H1 (cell line): ENCODE data around the gene BTBD3. TPM values are rescaled to one million over a fixed set of nuclear protein-coding genes. Genes with fewer than 3 reads are reported as not detected.

Experiments used
- CTCF ChIA-PET: fragments of 300-600 bp; sonication (Branson Sonifier 250); formaldehyde crosslinking; loops from one replicate; lab custom pipeline; 2021; ENCODE audit not compliant: partially characterized antibody; lab: Charles Lee
- POLR2A ChIA-PET: fragments of 300-600 bp; sonication (Branson Sonifier 250); formaldehyde crosslinking; loops from one replicate; lab custom pipeline; 2021; ENCODE audit warnings: inconsistent platforms; ENCODE audit not compliant: partially characterized antibody; lab: Charles Lee
- DNase-seq, 2 experiments: peaks; one replicate each; pipeline versions ENCODE4 v3.0.0 to v3.0.0-alpha.2; 2010 to 2022; ENCODE audit warnings: low spot score in 2 of 2, low read depth in 1 of 2, mixed read lengths in 1 of 2
- FAIRE-seq: peaks from 2 replicates; lab custom pipeline; 2011; peaks lifted over from hg19 to GRCh38; lab: Jason Lieb, UNC
- H2AFZ ChIP-seq: 2 replicates; pipeline ENCODE4 v1.8.1; 2012; ENCODE audit warnings: low read length, inconsistent platforms
- H2AK5ac ChIP-seq: 2 replicates; pipeline ENCODE4 v1.6.1; 2013; ENCODE audit warnings: low read depth, low read length
- H2BK120ac ChIP-seq: replicated peaks from 2 replicates; pipeline ENCODE3; 2013; ENCODE audit warnings: low read depth, low read length, inconsistent platforms
- H2BK12ac ChIP-seq: 2 replicates; pipeline ENCODE4 v1.6.1; 2013; ENCODE audit warnings: low read depth, low read length
- H2BK15ac ChIP-seq: 2 replicates; pipeline ENCODE4 v1.6.1; 2013; ENCODE audit warnings: low read length
- H2BK20ac ChIP-seq: 2 replicates; pipeline ENCODE4 v1.6.1; 2013; ENCODE audit warnings: low read length
- H2BK5ac ChIP-seq: 2 replicates; pipeline ENCODE4 v1.6.1; 2013; ENCODE audit warnings: low read depth, low read length
- H3K14ac ChIP-seq: 2 replicates; pipeline ENCODE4 v1.6.1; 2013; ENCODE audit warnings: inconsistent platforms; ENCODE audit not compliant: insufficient read length
- H3K18ac ChIP-seq: 2 replicates; pipeline ENCODE4 v1.6.1; 2013; ENCODE audit warnings: low read length; ENCODE audit errors: extremely low read depth
- H3K23ac ChIP-seq: 2 replicates; pipeline ENCODE4 v1.6.1; 2013; ENCODE audit warnings: inconsistent platforms; ENCODE audit not compliant: insufficient read length
- H3K23me2 ChIP-seq: 2 replicates; pipeline ENCODE4 v1.6.1; 2013; ENCODE audit warnings: low read depth, low read length
- H3K27ac ChIP-seq: 2 replicates; pipeline ENCODE4 v1.6.1; 2011; ENCODE audit warnings: low read depth, low read length, inconsistent platforms
- H3K27me3 ChIP-seq, 4 experiments: replicated peaks in 1 of 4; 1 replicate in 1 of 4; 2 replicates in 3 of 4; pipeline versions ENCODE4 v1.6.1 to v1.8.1; 2011 to 2013; ENCODE audit warnings: low read length in 3 of 4, mild to moderate bottlenecking in 3 of 4, inconsistent platforms in 2 of 4, mixed read lengths in 2 of 4, moderate library complexity in 1 of 4; ENCODE audit not compliant: control insufficient read depth in 3 of 4, insufficient read depth in 3 of 4; ENCODE audit errors: extremely low read depth in 1 of 4
- H3K36me3 ChIP-seq, 4 experiments: 2 replicates each; pipeline versions ENCODE4 v1.6.1 to v1.8.1; 2011 to 2013; ENCODE audit warnings: mild to moderate bottlenecking in 4 of 4, low read length in 3 of 4, moderate library complexity in 2 of 4, control low read depth in 1 of 4, inconsistent platforms in 1 of 4; ENCODE audit not compliant: insufficient read depth in 4 of 4, control insufficient read depth in 2 of 4
- H3K4ac ChIP-seq: replicated peaks from 2 replicates; pipeline ENCODE3; 2013; ENCODE audit warnings: low read length, low read depth, mixed read lengths, inconsistent platforms; ENCODE audit not compliant: insufficient read length
- H3K4me1 ChIP-seq, 4 experiments: replicated peaks in 1 of 4; 1 replicate in 1 of 4; 2 replicates in 3 of 4; pipeline versions ENCODE4 v1.6.1 to v1.8.1; 2011 to 2013; ENCODE audit warnings: low read length in 3 of 4, inconsistent platforms in 2 of 4, mixed read lengths in 1 of 4; ENCODE audit not compliant: insufficient read depth in 4 of 4, control insufficient read depth in 3 of 4
- H3K4me2 ChIP-seq, 2 experiments: 2 replicates each; pipeline versions ENCODE4 v1.6.1 to v1.8.1; 2011 to 2013; ENCODE audit warnings: low read depth in 2 of 2, low read length in 2 of 2, control low read depth in 1 of 2, inconsistent platforms in 1 of 2, mild to moderate bottlenecking in 1 of 2; ENCODE audit not compliant: insufficient read depth in 1 of 2
- H3K4me3 ChIP-seq, 4 experiments: fragments of 200-600, 300-600 bp in 1 of 4; sonication (generic), shearing (Covaris generic), sonication (Bioruptor Twin) in 1 of 4; 2 replicates each; pipeline versions ENCODE4 v1.5.1 to v1.8.1; 2011 to 2016; ENCODE audit warnings: low read length in 4 of 4, low read depth in 3 of 4, control low read depth in 2 of 4, inconsistent platforms in 2 of 4, mild to moderate bottlenecking in 2 of 4, mixed read lengths in 1 of 4, moderate library complexity in 1 of 4; ENCODE audit not compliant: insufficient read depth in 2 of 4; ENCODE audit errors: extremely low read depth in 1 of 4
- H3K56ac ChIP-seq: replicated peaks from 2 replicates; pipeline ENCODE3; 2013; ENCODE audit warnings: low read depth, mild to moderate bottlenecking, mixed read lengths, low read length, inconsistent platforms; ENCODE audit not compliant: insufficient read length
- H3K79me1 ChIP-seq: 2 replicates; pipeline ENCODE4 v1.6.1; 2013; ENCODE audit warnings: low read depth, low read length, control low read depth
- H3K79me2 ChIP-seq, 2 experiments: 2 replicates each; pipeline versions ENCODE4 v1.6.1 to v1.8.1; 2012 to 2013; ENCODE audit warnings: low read length in 2 of 2, mild to moderate bottlenecking in 2 of 2, inconsistent platforms in 1 of 2; ENCODE audit not compliant: insufficient read depth in 2 of 2, control insufficient read depth in 1 of 2
- H3K9ac ChIP-seq, 4 experiments: replicated peaks in 1 of 4; 1 replicate in 1 of 4; 2 replicates in 3 of 4; pipeline versions ENCODE4 v1.6.1 to v1.8.1; 2011 to 2013; ENCODE audit warnings: low read depth in 3 of 4, low read length in 3 of 4, control low read depth in 2 of 4, mild to moderate bottlenecking in 2 of 4, moderate library complexity in 2 of 4, inconsistent platforms in 1 of 4; ENCODE audit errors: extremely low read depth in 1 of 4
- H3K9me3 ChIP-seq, 2 experiments: 2 replicates each; pipeline versions ENCODE4 v1.6.1 to v1.8.1; 2012 to 2013; ENCODE audit warnings: mild to moderate bottlenecking in 2 of 2, moderate library complexity in 2 of 2, control low read depth in 1 of 2, inconsistent platforms in 1 of 2, low read depth in 1 of 2, low read length in 1 of 2, mixed read lengths in 1 of 2; ENCODE audit not compliant: insufficient read depth in 2 of 2
- H4K20me1 ChIP-seq, 2 experiments: replicated peaks in 1 of 2; 2 replicates each; pipeline versions ENCODE3 to v1.8.1; 2011 to 2013; ENCODE audit warnings: inconsistent platforms in 2 of 2, low read length in 2 of 2, mild to moderate bottlenecking in 1 of 2; ENCODE audit not compliant: insufficient read depth in 2 of 2, control insufficient read depth in 1 of 2
- H4K5ac ChIP-seq: 2 replicates; pipeline ENCODE4 v1.6.1; 2013; ENCODE audit warnings: low read length, low read depth, mixed read lengths, inconsistent platforms; ENCODE audit not compliant: insufficient read length
- H4K8ac ChIP-seq: 2 replicates; pipeline ENCODE4 v1.8.0; 2013; ENCODE audit warnings: mild to moderate bottlenecking, moderate library complexity, low read length, inconsistent platforms; ENCODE audit not compliant: insufficient read depth; ENCODE audit errors: extremely low read depth
- H4K91ac ChIP-seq: replicated peaks from 2 replicates; pipeline ENCODE3; 2013; ENCODE audit warnings: low read length, mixed read lengths, inconsistent platforms; ENCODE audit not compliant: insufficient read length
- CEBPB ChIP-seq: IDR thresholded peaks from 2 replicates; pipeline ENCODE4 v1.6.1; 2012; ENCODE audit warnings: low read depth, low read length
- CHD2 ChIP-seq: IDR thresholded peaks from 2 replicates; pipeline ENCODE4 v1.6.1; 2012; ENCODE audit warnings: low read length, improper control_type of control experiment
- CTBP2 ChIP-seq: IDR thresholded peaks from 2 replicates; pipeline ENCODE4 v1.7.0; 2011; ENCODE audit warnings: borderline replicate concordance, mild to moderate bottlenecking, moderate library complexity, mixed read lengths, low read length; ENCODE audit not compliant: insufficient read depth, insufficient read length
- HDAC2 ChIP-seq, 2 experiments: fragments of 300-600 bp in 1 of 2; sonication (generic) in 1 of 2; IDR thresholded peaks; 2 replicates each; pipeline ENCODE4 v1.6.1; 2011 to 2012; ENCODE audit warnings: low read depth in 2 of 2, low read length in 2 of 2, mild to moderate bottlenecking in 2 of 2, moderate library complexity in 2 of 2, borderline replicate concordance in 1 of 2, inconsistent platforms in 1 of 2
- NANOG ChIP-seq: IDR thresholded peaks from 2 replicates; pipeline ENCODE4 v1.6.1; 2011; ENCODE audit warnings: low read length, low read depth, mild to moderate bottlenecking, inconsistent platforms; ENCODE audit not compliant: insufficient read depth, poor library complexity, severe bottlenecking
- PHF8 ChIP-seq: fragments of 200-600 bp; sonication (generic); conservative IDR thresholded peaks from 2 replicates; pipeline ENCODE4 v1.7.1; 2012; ENCODE audit warnings: low read depth, mild to moderate bottlenecking, inconsistent platforms, low read length, moderate library complexity
- POLR2AphosphoS5 ChIP-seq: IDR thresholded peaks from 2 replicates; pipeline ENCODE4 v1.6.1; 2011; ENCODE audit warnings: low read depth, low read length
- POU5F1 ChIP-seq: IDR thresholded peaks from 2 replicates; pipeline ENCODE4 v1.6.1; 2011; ENCODE audit warnings: low read depth, mild to moderate bottlenecking, low read length, moderate library complexity
- SAP30 ChIP-seq: fragments of 300-600 bp; sonication (generic); IDR thresholded peaks from 2 replicates; pipeline ENCODE4 v1.7.1; 2012; ENCODE audit warnings: low read length, moderate library complexity, mild to moderate bottlenecking, inconsistent platforms; ENCODE audit not compliant: insufficient read depth, insufficient replicate concordance
- WGBS, 2 experiments: shearing (Covaris generic) in 1 of 2; methylation state at CpG; one replicate each; pipeline versions ENCODE4 v1.1.6 to v1.1.7; 2013 to 2015; ENCODE audit warnings: low lambda C conversion rate in 2 of 2, mixed read lengths in 2 of 2, inconsistent platforms in 1 of 2, low coverage in 1 of 2, missing lambda C conversion rate in 1 of 2; ENCODE audit not compliant: insufficient replicate concordance in 2 of 2, insufficient coverage in 1 of 2, insufficient read length in 1 of 2; ENCODE audit errors: extremely low coverage in 1 of 2, missing lambda C conversion rate in 1 of 2; 5-methylcytosine and 5-hydroxymethylcytosine counted together
- polyA plus RNA-seq, 7 experiments: library from polyadenylated mRNA; depleted of rRNA in 3 of 7; stranded (reverse) in 5 of 7; unstranded in 2 of 7; fragments of >200 nt in 5 of 7; fragments of 200-250 nt in 2 of 7; gene quantifications; 1 replicate in 5 of 7; 2 replicates in 1 of 7; 4 replicates in 1 of 7; pipeline versions ENCODE4 v1.2.1 to v1.2.3, GENCODE V29; 2011 to 2013; ENCODE audit warnings: missing spikeins in 2 of 7, mixed read lengths in 2 of 7
- total RNA-seq: library from RNA; stranded (reverse); fragmentation: NEBNext Ultra II Directional; extraction: Animal tissue kit (Norgen Biotek cat#: 25700); gene quantifications from 2 replicates; pipeline ENCODE4 v1.2.1, GENCODE V29; 2021
- TF ChIP-seq, protein P1 (sequence below): IDR thresholded peaks from 2 replicates; pipeline ENCODE4 v1.6.1; 2012; ENCODE audit warnings: inconsistent platforms

BTBD3 gene
- total and polyA plus RNA-seq, 2 of the 8 experiments (the other 6 are each of a cell fraction or from before 2014, with no cell fraction given), result 36.7 to 45.5 TPM

- TF ChIP-seq NANOG (no peak), HDAC2 (IDR thresholded peaks at IDR 0.05; ENCODE audit: borderline replicate concordance in 1 of 2, low read depth in 2 of 2, low read length in 2 of 2) (no peak), POU5F1 (no peak), CTBP2 (no peak), CEBPB (no peak), PHF8 (no peak), POLR2AphosphoS5 (no peak), SAP30 (no peak), CHD2 (no peak)
- TF ChIP-seq, protein P1, sequence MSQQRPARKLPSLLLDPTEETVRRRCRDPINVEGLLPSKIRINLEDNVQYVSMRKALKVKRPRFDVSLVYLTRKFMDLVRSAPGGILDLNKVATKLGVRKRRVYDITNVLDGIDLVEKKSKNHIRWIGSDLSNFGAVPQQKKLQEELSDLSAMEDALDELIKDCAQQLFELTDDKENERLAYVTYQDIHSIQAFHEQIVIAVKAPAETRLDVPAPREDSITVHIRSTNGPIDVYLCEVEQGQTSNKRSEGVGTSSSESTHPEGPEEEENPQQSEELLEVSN, result no peak
- H3K4ac ChIP-seq, result no peak overlapping the region
- H2BK15ac ChIP-seq, result no peak overlapping the region
- H4K91ac ChIP-seq, result no peak overlapping the region
- peaks cover 0 to 2% (median 0%) of the 10 kb centered on the region in 4 experiments; a peak in 1 of 7 replicates for H3K4me1 ChIP-seq
- no peak overlapping the region for H3K4me3 ChIP-seq
- H2AFZ ChIP-seq, result no peak overlapping the region
- no peaks in the 10 kb centered on the region for H3K9me3 ChIP-seq
- no peak overlapping the region for H3K56ac ChIP-seq
- ChIA-PET POLR2A (no interaction called here), CTCF (interaction anchor here (1.0 to 1.2 kb wide), 2 partner anchors 12 to 22 kb away, joined by 3 read pairs; no protein-coding TSS in a partner anchor)
- H4K5ac ChIP-seq, result no peak overlapping the region
- no peak overlapping the region for H2BK5ac ChIP-seq
- no peak overlapping the region for H2BK120ac ChIP-seq
- no peak overlapping the region for H2BK20ac ChIP-seq
- no peak overlapping the region for H4K8ac ChIP-seq
- peaks cover 2 to 39% (median 14%) of the 10 kb centered on the region in 4 experiments; a peak in 7 of 8 replicates for H3K36me3 ChIP-seq
- no peaks in the 10 kb centered on the region for H3K27me3 ChIP-seq
- peaks cover 0 to 10% of the 10 kb centered on the region in 2 experiments for H4K20me1 ChIP-seq
- peaks cover 0 to 25% of the 10 kb centered on the region in 2 experiments; a peak in 2 of 4 replicates for H3K79me2 ChIP-seq
- no peak overlapping the region for H3K18ac ChIP-seq
- H3K14ac ChIP-seq, result no peak overlapping the region
- no peak for FAIRE-seq
- no peaks in the 10 kb centered on the region; the same call in 1 of the 2 replicates for H3K79me1 ChIP-seq
- no peak overlapping the region for H3K23ac ChIP-seq
- H3K9ac ChIP-seq, result no peak overlapping the region
- DNase-seq, result no peak
- no peak overlapping the region for H2AK5ac ChIP-seq
- no peak overlapping the region for H2BK12ac ChIP-seq
- H3K23me2 ChIP-seq, result no peaks in the 10 kb centered on the region
- H3K27ac ChIP-seq, result no peak overlapping the region
- WGBS, 2 experiments, result 96% methylated on average over 6 of the region's 6 CpGs; no CpG with 5 or more reads in 1 of the 2 experiments
- H3K4me2 ChIP-seq, result no peak overlapping the region
Measured at GRCh38 chr20:11924923-11925322, 7.2 kb downstream of the BTBD3 start.
